ENCODE data around the gene PTRHD1. TPM values are rescaled to one million over a fixed set of nuclear protein-coding genes. Genes with fewer than 3 reads are reported as not detected.
A peak's percentile ranks its signal among the peaks of the same experiment; 100 is the strongest.
"Not testable (repeated sequence)": the region's sequence is repeated elsewhere in the genome, so short reads cannot be mapped to it uniquely, and the experiment has no call there.

The PTRHD1 gene
- total and polyA plus RNA-seq, 5 donors = 25.0 to 32.4 (median 26.3) TPM

DNA sequence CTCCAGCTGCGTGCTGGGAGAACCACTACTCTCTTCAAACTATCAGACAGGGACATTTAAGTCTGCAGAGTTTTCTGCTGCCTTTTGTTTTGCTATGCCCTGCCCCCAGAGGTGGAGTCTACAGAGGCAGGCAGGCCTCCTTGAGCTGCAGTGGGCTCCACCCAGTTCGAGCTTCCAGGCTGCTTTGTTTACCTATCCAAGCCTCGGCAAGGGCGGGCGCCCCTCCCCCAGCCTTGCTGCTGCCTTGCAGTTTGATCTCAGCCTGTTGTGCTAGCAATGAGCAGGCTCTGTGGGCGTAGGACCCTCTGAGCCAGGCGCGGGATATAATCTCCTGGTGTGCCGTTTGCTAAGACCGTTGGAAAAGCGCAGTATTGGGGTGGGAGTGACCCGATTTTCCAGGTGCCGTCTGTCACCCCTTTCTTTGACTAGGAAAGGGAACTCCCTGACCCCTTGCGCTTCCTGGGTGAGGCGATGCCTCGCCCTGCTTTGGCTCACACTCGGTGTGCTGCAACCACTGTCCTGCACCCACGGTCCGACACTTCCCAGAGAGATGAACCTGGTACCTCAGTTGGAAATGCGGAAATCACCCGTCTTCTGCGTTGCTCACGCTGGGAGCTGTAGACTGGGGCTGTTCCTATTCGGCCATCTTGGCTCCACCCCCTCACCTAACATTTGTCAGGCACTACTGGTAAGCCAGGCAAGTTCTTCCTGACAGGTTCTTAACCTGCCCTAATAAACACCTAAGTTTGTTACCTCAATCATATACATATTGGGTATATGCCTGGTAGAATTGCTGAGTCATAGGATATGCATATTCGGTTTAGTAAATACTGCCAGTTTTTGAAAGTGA, 12.8 kb upstream of the PTRHD1 start:
- intact Hi-C loops (cut with DNase I); H3K4me1 ChIP-seq (ENCODE audit: control insufficient read depth, insufficient read depth, low read length); H3K4me3 ChIP-seq (ENCODE audit: low read length); H3K27ac ChIP-seq (ENCODE audit: low read length); H3K27me3 ChIP-seq (ENCODE audit: control insufficient read depth, insufficient read depth); DNase-seq; ATAC-seq; H3K9me3 ChIP-seq (ENCODE audit: control insufficient read depth, low read length): not testable (repeated sequence)
- WGBS = 96% methylated on average over 25 of the region's 25 CpGs

DNA sequence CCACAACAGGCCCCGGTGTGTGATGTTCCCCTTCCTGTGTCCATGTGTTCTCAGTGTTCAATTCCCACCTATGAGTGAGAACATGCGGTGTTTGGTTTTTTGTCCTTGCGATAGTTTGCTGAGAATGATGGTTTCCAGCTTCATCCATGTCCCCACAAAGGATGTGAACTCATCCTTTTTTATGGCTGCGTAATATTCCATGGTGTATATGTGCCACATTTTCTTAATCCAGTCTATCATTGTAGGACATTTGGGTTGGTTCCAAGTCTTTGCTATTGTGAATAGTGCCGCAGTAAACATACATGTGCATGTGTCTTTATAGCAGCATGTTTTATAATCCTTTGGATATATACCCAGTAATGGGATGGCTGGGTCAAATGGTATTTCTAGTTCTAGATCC, 7.3 kb upstream of the PTRHD1 start:
- H3K4me3 ChIP-seq (ENCODE audit: low read length); ATAC-seq; H3K9me3 ChIP-seq (ENCODE audit: control insufficient read depth, low read length); H3K27ac ChIP-seq (ENCODE audit: low read length); H3K27me3 ChIP-seq (ENCODE audit: control insufficient read depth, insufficient read depth); H3K4me1 ChIP-seq (ENCODE audit: control insufficient read depth, insufficient read depth, low read length); intact Hi-C loops (cut with DNase I); DNase-seq: not testable (repeated sequence)
- whole genome bisulfite sequencing = 96% methylated on average over 4 of the region's 5 CpGs

DNA sequence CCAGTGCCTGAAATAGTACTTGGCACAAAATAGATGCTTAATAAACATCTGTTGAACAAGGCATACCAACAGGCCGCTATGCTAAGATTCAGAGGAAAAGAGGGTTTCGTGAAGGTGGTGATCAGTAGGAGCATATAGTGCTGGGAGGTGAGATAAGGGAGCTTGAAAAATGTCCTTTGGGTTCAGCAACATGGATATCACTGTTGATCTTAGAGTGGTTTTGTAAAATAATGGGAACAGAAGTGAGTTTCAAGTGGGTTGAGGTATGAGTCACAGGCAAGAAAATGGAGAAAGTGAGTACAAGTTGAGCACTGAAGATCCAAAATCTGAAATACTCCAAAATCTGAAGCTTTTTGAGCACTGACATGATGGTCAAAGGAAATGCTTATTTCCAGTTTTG, 4.5 kb upstream of the PTRHD1 start:
- WGBS = 96% methylated on average over 2 of the region's 2 CpGs
- Histone ChIP-seq H3K4me3 (ENCODE audit: low read length) (no peak overlapping the region), H3K9me3 (ENCODE audit: control insufficient read depth, low read length) (no peaks in the 10 kb centered on the region), H3K27ac (ENCODE audit: low read length) (no peak overlapping the region), H3K4me1 (ENCODE audit: control insufficient read depth, insufficient read depth, low read length) (peaks cover 2% of the 10 kb centered on the region), H3K27me3 (ENCODE audit: control insufficient read depth, insufficient read depth) (no peaks in the 10 kb centered on the region)
- no peak for ATAC-seq
- DNase-seq = no peak
- intact Hi-C loops (cut with DNase I) = no loop called here

DNA sequence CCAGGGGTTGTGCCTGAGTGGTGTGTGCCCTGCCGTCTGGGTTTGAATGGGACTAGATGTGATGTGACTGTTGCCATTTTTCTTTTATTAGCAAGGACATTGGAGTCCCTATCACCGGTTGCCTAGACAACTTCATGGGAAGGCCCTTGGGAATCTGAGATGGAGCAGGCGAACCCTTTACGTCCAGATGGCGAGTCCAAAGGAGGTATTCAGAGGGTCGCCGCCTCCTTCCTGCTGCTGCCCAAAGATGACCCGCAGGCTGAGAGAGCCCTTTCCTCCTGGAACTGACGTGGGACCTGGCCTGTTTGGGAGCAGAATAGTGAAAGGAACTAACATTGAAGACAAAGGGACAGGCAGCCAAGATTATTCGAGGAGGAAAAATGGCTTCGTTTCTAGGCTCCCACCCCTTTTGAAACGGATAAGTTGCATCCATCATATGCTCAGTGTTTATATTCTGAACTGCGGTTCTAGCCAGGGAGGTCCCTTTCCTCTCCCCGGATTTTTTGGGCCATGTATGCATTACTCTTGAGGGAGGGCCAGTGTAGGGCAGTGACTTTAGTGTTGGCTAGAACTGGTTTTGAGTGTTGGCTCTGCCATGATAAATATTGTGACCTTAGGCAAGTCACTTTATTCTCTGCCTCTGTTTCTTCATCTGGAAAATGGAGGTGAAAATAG, 707 bp upstream of the PTRHD1 start:
- 2% methylated on average over 14 of the region's 14 CpGs for WGBS
- intact Hi-C loops (cut with DNase I) = no loop called here
- ATAC-seq (no peak), DNase-seq (no peak)
- Histone ChIP-seq H3K4me1 (ENCODE audit: control insufficient read depth, insufficient read depth, low read length) (peaks cover 2% of the 10 kb centered on the region), H3K4me3 (ENCODE audit: low read length) (peak overlapping the region; percentile 69), H3K9me3 (ENCODE audit: control insufficient read depth, low read length) (no peaks in the 10 kb centered on the region), H3K27me3 (ENCODE audit: control insufficient read depth, insufficient read depth) (no peaks in the 10 kb centered on the region), H3K27ac (ENCODE audit: low read length) (no peak overlapping the region)

DNA sequence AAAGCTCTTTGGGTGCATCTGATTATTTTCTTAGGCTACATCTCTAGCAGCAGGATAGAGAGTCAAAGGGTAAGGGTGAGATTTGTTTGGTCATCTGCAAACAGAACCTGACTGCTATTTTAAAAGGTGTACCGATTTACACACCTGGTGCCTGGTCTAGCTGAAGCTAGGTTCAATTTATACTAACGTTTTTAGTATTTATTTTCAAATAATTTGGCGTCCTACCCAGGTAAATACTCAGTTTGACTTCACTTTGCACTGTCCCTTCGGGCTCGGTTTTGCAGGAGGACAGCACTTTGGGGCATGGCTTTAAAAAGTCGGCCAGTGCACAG, 683 bp downstream of the PTRHD1 start:
- DNase-seq (no peak), ATAC-seq (no peak)
- Histone ChIP-seq H3K27me3 (ENCODE audit: control insufficient read depth, insufficient read depth) (no peaks in the 10 kb centered on the region), H3K27ac (ENCODE audit: low read length) (peak overlapping the region; percentile 99), H3K4me1 (ENCODE audit: control insufficient read depth, insufficient read depth, low read length) (peaks cover 2% of the 10 kb centered on the region), H3K9me3 (ENCODE audit: control insufficient read depth, low read length) (no peaks in the 10 kb centered on the region), H3K4me3 (ENCODE audit: low read length) (peak overlapping the region; percentile 69)
- intact Hi-C loops (cut with DNase I) = no loop called here
- 5% methylated on average over 6 of the region's 6 CpGs for WGBS

DNA sequence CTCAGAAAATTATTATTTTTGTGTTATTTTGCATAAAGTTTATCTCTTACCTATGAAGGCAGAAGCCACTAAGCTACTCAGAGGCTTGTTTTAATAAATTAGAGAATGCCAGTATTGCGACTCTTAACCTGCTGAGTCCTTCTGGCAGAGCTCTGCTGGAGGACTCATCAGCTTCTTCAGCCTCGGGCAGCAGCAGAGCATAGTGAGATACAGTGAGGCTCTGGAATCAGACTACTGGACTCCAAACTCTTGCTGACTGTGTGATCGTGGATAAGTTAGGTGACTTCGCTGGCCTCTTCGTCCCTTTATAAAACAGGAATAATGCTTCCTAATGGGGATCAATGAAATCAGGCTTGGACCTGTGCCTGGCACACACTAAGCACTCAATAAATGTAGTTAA, 1.7 kb downstream of the PTRHD1 start:
- intact Hi-C loops (cut with DNase I) = no loop called here
- no peak for ATAC-seq
- no peak for DNase-seq
- Histone ChIP-seq H3K27ac (ENCODE audit: low read length) (no peak overlapping the region), H3K4me3 (ENCODE audit: low read length) (no peak overlapping the region), H3K4me1 (ENCODE audit: control insufficient read depth, insufficient read depth, low read length) (peaks cover 2% of the 10 kb centered on the region), H3K27me3 (ENCODE audit: control insufficient read depth, insufficient read depth) (no peaks in the 10 kb centered on the region), H3K9me3 (ENCODE audit: control insufficient read depth, low read length) (no peaks in the 10 kb centered on the region)
- WGBS = 92% methylated on average over 5 of the region's 5 CpGs

DNA sequence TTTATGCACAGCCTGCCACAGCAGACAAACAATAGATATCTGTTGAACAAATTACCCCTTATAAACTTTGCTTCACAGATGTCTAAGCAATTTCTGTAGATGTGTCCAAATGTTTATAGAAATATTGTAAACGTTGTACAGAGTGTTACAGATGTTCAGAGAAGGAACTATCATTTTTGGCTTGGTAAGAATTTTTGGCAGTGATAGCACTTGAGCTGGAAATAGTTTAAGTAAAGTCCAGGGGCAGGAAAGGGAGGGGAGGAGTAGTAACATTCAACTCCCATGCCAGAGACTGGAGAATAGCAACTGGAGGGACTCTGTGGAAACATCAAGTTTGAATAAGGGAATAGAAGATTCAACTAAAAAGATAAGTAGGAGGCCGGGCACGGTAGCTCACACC, 4.4 kb downstream of the PTRHD1 start:
- Histone ChIP-seq H3K4me3 (ENCODE audit: low read length) (no peak overlapping the region), H3K27ac (ENCODE audit: low read length) (no peak overlapping the region), H3K4me1 (ENCODE audit: control insufficient read depth, insufficient read depth, low read length) (peaks cover under 1% of the 10 kb centered on the region), H3K9me3 (ENCODE audit: control insufficient read depth, low read length) (no peaks in the 10 kb centered on the region), H3K27me3 (ENCODE audit: control insufficient read depth, insufficient read depth) (no peaks in the 10 kb centered on the region)
- DNase-seq (no peak), ATAC-seq (no peak)
- WGBS = 57% methylated on average over 3 of the region's 3 CpGs
- intact Hi-C loops (cut with DNase I) = no loop called here

DNA sequence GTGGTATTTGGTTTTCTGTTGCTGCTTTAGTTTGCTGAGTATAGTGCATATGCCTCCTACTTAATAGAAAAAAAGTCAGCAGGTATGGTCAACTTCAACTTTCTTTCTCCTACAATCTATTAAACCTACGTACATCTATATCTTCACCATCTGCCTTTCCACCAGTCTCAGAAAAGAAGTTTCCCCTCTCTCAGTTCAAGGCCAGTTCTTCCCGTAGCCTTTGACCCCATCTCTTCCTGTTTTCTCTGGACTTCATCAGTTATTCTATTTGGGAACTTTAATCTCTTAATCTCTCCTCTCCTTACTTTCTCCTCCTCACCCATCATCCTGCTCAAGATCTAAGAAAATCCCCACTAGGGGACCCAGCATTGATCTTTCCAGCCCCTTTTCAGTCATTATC, 5.7 kb downstream of the PTRHD1 start:
- intact Hi-C loops (cut with DNase I) = no loop called here

DNA sequence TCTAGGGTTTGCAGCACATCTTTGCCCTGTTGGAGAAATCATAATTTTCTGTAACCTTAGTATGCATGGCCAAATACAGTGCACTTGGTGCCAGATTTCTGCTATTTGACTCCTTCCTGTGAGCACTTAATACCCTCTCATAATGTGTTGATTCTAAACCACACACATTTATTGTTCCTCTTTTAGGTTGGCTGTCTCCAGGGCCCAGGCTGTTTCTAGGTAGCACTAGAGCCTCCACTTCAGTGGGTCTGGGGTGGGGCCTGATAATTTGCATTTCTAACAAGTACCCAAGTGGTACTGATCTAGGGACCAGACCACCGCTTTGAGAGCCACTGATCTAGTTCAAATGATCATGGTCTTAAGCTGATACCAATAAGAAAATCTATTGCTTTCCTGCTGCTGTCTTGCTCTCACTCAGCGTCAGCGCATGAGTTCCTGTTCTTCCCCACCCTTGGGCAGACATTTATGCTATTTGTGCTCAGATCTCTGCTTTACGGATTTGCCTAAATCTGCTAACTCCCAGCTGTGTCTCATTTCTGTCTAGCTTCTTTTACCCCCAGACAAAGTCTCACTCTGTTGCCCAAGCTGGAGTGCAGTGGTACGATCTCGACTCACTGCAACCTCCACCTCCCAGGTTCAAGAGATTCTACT, 7.4 kb downstream of the PTRHD1 start:
- Histone ChIP-seq H3K9me3 (ENCODE audit: control insufficient read depth, low read length) (no peaks in the 10 kb centered on the region), H3K4me1 (ENCODE audit: control insufficient read depth, insufficient read depth, low read length) (no peaks in the 10 kb centered on the region), H3K27ac (ENCODE audit: low read length) (no peak overlapping the region), H3K4me3 (ENCODE audit: low read length) (no peak overlapping the region), H3K27me3 (ENCODE audit: control insufficient read depth, insufficient read depth) (no peaks in the 10 kb centered on the region)
- intact Hi-C loops (cut with DNase I) = no loop called here
- DNase-seq (no peak), ATAC-seq (peak in 1 of 2 donors; percentile 38)
- 89% methylated on average over 6 of the region's 6 CpGs for WGBS

More for the DNA sequence above, 5.7 kb downstream of the PTRHD1 start:
- Histone ChIP-seq H3K4me1 (ENCODE audit: control insufficient read depth, insufficient read depth, low read length) (no peaks in the 10 kb centered on the region), H3K4me3 (ENCODE audit: low read length) (no peak overlapping the region), H3K27ac (ENCODE audit: low read length) (no peak overlapping the region), H3K27me3 (ENCODE audit: control insufficient read depth, insufficient read depth) (no peaks in the 10 kb centered on the region), H3K9me3 (ENCODE audit: control insufficient read depth, low read length) (no peaks in the 10 kb centered on the region)
- 60% methylated on average over 2 of the region's 2 CpGs for WGBS
- ATAC-seq (no peak), DNase-seq (no peak)

DNA sequence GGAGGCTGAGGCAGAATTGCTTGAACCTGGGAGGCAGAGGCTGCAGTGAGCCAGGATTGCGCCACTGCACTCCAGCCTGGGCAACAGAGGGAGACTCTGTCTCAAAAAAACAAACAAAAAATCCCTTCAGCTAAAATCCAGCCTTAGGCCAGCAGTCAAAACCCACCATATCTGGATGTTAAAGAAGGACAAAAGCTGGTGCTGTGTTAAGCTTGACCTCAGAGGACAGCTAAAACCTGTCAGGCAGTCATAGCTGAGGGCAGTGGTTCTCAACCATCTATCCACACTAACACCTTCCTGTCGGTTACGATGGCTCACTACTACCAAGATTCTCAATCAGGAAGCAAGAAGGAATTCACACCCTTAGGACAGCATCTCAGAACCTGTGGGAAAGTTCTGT, 9.6 kb downstream of the PTRHD1 start:
- Histone ChIP-seq H3K27me3 (ENCODE audit: control insufficient read depth, insufficient read depth) (no peaks in the 10 kb centered on the region), H3K27ac (ENCODE audit: low read length) (no peak overlapping the region), H3K4me1 (ENCODE audit: control insufficient read depth, insufficient read depth, low read length) (no peaks in the 10 kb centered on the region), H3K9me3 (ENCODE audit: control insufficient read depth, low read length) (no peaks in the 10 kb centered on the region), H3K4me3 (ENCODE audit: low read length) (no peak overlapping the region)
- intact Hi-C loops (cut with DNase I) = no loop called here
- ATAC-seq (no peak), DNase-seq (no peak)
- 80% methylated on average over 3 of the region's 3 CpGs for WGBS

DNA sequence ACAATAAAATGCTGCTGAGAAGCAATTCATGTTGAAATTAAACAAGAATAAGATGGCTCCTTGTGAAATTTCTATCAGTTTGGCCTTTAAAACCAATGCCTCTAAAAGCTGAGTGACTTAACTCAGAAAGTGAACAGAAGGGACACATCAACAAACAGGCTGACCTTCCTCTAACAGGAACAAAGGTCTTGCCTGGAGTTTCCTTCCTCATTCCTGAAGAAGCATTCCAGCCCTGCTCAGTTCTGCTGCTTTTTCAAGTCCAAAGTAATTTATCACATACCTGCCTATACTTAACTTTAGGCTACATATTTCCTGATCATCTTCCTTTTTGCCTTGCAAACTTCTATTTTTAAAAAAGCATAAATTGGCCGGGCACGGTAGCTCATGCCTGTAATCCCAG, 14.1 kb downstream of the PTRHD1 start:
- no peak for DNase-seq
- intact Hi-C loops (cut with DNase I) = no loop called here
- WGBS = 71% methylated on average over 2 of the region's 2 CpGs
- no peaks in the 10 kb centered on the region for H3K9me3 ChIP-seq (ENCODE audit: control insufficient read depth, low read length)
- no peaks in the 10 kb centered on the region for H3K27me3 ChIP-seq (ENCODE audit: control insufficient read depth, insufficient read depth)
- no peak overlapping the region for H3K27ac ChIP-seq (ENCODE audit: low read length)
- no peak overlapping the region for H3K4me3 ChIP-seq (ENCODE audit: low read length)
- no peaks in the 10 kb centered on the region for H3K4me1 ChIP-seq (ENCODE audit: control insufficient read depth, insufficient read depth, low read length)
- ATAC-seq = no peak
